HG03469 (cell line): ENCODE measurements around the gene RANBP17.

Source experiments
- ATAC-seq: cut with Tn5 transposase; IDR thresholded peaks from one replicate; pipeline ENCODE4 v1.9.1; 2021; ENCODE audit warnings: mild to moderate bottlenecking, moderate library complexity, moderate number of reproducible peaks; ENCODE audit not compliant: unreplicated experiment

Gene RANBP17

GRCh38 chr5:171344936-171345608 is 483.3 kb downstream of the RANBP17 start:
- no peak for ATAC-seq
